ENCODE measurements around the gene HS1BP3. TPM values are rescaled to one million over a fixed set of nuclear protein-coding genes. Genes with fewer than 3 reads are reported as not detected.

HS1BP3 gene
- total RNA-seq, 1 experiment from 2014 or later, result 17.1 TPM

- TF ChIP-seq ATF3 (IDR thresholded peaks at IDR 0.05) (no peak), POLR2AphosphoS5 (IDR thresholded peaks at IDR 0.05; ENCODE audit: low read depth, low read length) (no peak)
- TF ChIP-seq, protein P1, sequence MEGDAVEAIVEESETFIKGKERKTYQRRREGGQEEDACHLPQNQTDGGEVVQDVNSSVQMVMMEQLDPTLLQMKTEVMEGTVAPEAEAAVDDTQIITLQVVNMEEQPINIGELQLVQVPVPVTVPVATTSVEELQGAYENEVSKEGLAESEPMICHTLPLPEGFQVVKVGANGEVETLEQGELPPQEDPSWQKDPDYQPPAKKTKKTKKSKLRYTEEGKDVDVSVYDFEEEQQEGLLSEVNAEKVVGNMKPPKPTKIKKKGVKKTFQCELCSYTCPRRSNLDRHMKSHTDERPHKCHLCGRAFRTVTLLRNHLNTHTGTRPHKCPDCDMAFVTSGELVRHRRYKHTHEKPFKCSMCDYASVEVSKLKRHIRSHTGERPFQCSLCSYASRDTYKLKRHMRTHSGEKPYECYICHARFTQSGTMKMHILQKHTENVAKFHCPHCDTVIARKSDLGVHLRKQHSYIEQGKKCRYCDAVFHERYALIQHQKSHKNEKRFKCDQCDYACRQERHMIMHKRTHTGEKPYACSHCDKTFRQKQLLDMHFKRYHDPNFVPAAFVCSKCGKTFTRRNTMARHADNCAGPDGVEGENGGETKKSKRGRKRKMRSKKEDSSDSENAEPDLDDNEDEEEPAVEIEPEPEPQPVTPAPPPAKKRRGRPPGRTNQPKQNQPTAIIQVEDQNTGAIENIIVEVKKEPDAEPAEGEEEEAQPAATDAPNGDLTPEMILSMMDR (IDR thresholded peaks at IDR 0.05 in 2 of 3, conservative IDR thresholded peaks at IDR 0.05 in 1 of 3; ENCODE audit: borderline replicate concordance in 1 of 3, insufficient read depth in 1 of 3, low read depth in 2 of 3, low read length in 2 of 3), result no peak
Measured at GRCh38 chr2:20594957-20595356, 55.9 kb downstream of the HS1BP3 start (continued).

GRCh38 chr2:20594048-20594750 is 56.7 kb downstream of the HS1BP3 start:
- H3K9me2 ChIP-seq (ENCODE audit: insufficient read depth), result no peaks in the 10 kb centered on the region
- no peak overlapping the region for H3K4me3 ChIP-seq (replicated peaks in 1 of 2; ENCODE audit: low read depth in 1 of 2, low read length in 2 of 2)
- peaks cover 27 to 52% of the 10 kb centered on the region in 2 experiments for H3K4me1 ChIP-seq (ENCODE audit: control insufficient read depth in 1 of 2, insufficient read depth in 2 of 2, low read length in 2 of 2)
- BruUV-seq (replicated peaks), result no TSS peak
- H3K4me2 ChIP-seq (ENCODE audit: low read length), result peak overlapping the region; percentile 60; the same call in 1 of the 2 replicates
- ChIA-PET CTCF (no interaction called here), POLR2A (no interaction called here), RAD21 (ENCODE audit: low non-redundant PET in 1 of 2, low total read pairs in 2 of 2, uncharacterized antibody in 2 of 2, unreplicated experiment in 2 of 2) (no interaction called here)
- no peak overlapping the region for H3K9ac ChIP-seq (ENCODE audit: low read length)
- no peaks in the 10 kb centered on the region for H3K9me3 ChIP-seq (ENCODE audit: control insufficient read depth in 1 of 2, insufficient read depth in 1 of 2, low read depth in 1 of 2, low read length in 2 of 2)
- ATAC-seq (no peak), DNase-seq (ENCODE audit: low read depth, low spot score) (no peak)
- no peaks in the 10 kb centered on the region for H3K36me3 ChIP-seq (ENCODE audit: control insufficient read depth in 1 of 2, insufficient read depth in 2 of 2, low read length in 2 of 2)
- no peaks in the 10 kb centered on the region for H3K79me2 ChIP-seq (ENCODE audit: insufficient read depth, low read length)
- H3K27me3 ChIP-seq (ENCODE audit: insufficient read depth, low read length), result no peaks in the 10 kb centered on the region
- H4K20me1 ChIP-seq (ENCODE audit: insufficient read depth), result no peaks in the 10 kb centered on the region
- intact Hi-C loops (cut with micrococcal nuclease), result no loop called here
- no peak for TF ChIP-seq ELF1 (IDR thresholded peaks at IDR 0.05; ENCODE audit: borderline replicate concordance, low read depth)
- no peak for TF ChIP-seq ZFX (IDR thresholded peaks at IDR 0.05)
- TF ChIP-seq POLR2AphosphoS5 (IDR thresholded peaks at IDR 0.05; ENCODE audit: low read depth, low read length), result no peak
- no peak for TF ChIP-seq SIN3A (IDR thresholded peaks at IDR 0.05; ENCODE audit: low read depth)
- no peak for TF ChIP-seq EZH2 (IDR thresholded peaks at IDR 0.05)
- TF ChIP-seq TCF7L2 (IDR thresholded peaks at IDR 0.05; ENCODE audit: borderline replicate concordance, extremely low read depth, insufficient read depth, insufficient read length), result no peak
- no peak for TF ChIP-seq EGR1 (IDR thresholded peaks at IDR 0.05; ENCODE audit: low read depth)
- TF ChIP-seq CBX3 (IDR thresholded peaks at IDR 0.05; ENCODE audit: low read depth), result no peak
- no peak for TF ChIP-seq EZH2phosphoT487 (IDR thresholded peaks at IDR 0.05; ENCODE audit: borderline replicate concordance)
- TF ChIP-seq REST (IDR thresholded peaks at IDR 0.05; ENCODE audit: low read depth), result no peak
- no peak for TF ChIP-seq ZNF274 (IDR thresholded peaks at IDR 0.05; ENCODE audit: low read depth, low read length)
- TF ChIP-seq SP1 (IDR thresholded peaks at IDR 0.05; ENCODE audit: low read depth), result no peak
- no peak for TF ChIP-seq FOSL1 (IDR thresholded peaks at IDR 0.05; ENCODE audit: low read depth)
- no peak for TF ChIP-seq RAD21 (IDR thresholded peaks at IDR 0.05; ENCODE audit: low read depth)
- TF ChIP-seq, protein P1 (IDR thresholded peaks at IDR 0.05 in 2 of 3, conservative IDR thresholded peaks at IDR 0.05 in 1 of 3; ENCODE audit: borderline replicate concordance in 1 of 3, insufficient read depth in 1 of 3, low read depth in 2 of 3, low read length in 2 of 3), result no peak
- TF ChIP-seq ATF3 (IDR thresholded peaks at IDR 0.05), result no peak
- H3K27ac ChIP-seq (ENCODE audit: low read depth, low read length), result no peak overlapping the region
- no peak overlapping the region for H2AFZ ChIP-seq (ENCODE audit: low read depth, low read length, poor library complexity, severe bottlenecking)

Data from HCT116 (cell line).